Fibroblast of skin of left biceps (primary cell): ENCODE results near the gene NLN.
"Not testable (repeated sequence)": the region's sequence is repeated elsewhere in the genome, so short reads cannot be mapped to it uniquely, and the experiment has no call there.

Experiments
- DNase-seq, 2 experiments: peaks; one replicate each; pipeline ENCODE4 v3.0.0-alpha.2; 2013; ENCODE audit warnings: low read depth in 2 of 2

The NLN gene

GRCh38 chr5:65772963-65773362 is 51.0 kb downstream of the NLN start:
- DNase-seq: not testable (repeated sequence)

DNA sequence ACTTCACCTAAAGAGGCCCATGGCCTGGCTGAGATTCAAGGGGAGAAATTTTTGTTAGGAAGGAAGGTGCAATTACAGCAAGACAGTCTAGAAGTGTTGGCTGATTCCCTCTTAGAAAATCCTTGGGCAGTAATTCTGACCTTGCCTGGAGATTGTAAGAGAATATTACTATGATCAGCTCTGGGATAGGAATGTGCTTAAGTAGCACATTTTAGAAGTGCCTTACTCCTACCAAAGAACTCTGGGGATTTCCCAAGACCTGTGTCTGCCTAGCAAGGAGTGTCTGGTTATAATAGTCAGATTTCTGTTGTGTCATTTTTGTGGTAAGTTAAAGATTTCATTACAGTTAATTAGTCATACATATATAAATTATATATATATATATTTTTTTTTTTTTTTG is 52.3 kb downstream of the NLN start:
- DNase-seq: peak; percentile 75 to 77

DNA sequence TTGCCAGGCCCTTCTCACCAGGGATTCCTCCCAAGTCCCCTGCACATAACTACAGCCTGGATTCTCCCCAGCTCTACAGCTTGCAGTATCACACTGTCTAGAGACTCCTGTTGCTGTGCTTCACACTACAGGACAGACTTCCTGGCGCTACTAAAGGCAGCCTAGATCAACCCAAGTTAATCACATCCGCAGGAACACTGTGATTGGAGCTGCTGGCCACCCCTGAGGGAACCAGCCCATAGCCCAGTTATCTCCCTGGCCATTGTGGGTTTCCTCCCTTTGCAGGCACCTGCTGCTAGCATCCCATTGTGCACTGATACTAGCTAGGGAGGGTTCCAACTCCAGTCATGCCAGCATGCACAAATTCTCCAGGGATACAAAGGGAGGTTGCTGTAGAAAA is 53.5 kb downstream of the NLN start:
- DNase-seq: no peak

DNA sequence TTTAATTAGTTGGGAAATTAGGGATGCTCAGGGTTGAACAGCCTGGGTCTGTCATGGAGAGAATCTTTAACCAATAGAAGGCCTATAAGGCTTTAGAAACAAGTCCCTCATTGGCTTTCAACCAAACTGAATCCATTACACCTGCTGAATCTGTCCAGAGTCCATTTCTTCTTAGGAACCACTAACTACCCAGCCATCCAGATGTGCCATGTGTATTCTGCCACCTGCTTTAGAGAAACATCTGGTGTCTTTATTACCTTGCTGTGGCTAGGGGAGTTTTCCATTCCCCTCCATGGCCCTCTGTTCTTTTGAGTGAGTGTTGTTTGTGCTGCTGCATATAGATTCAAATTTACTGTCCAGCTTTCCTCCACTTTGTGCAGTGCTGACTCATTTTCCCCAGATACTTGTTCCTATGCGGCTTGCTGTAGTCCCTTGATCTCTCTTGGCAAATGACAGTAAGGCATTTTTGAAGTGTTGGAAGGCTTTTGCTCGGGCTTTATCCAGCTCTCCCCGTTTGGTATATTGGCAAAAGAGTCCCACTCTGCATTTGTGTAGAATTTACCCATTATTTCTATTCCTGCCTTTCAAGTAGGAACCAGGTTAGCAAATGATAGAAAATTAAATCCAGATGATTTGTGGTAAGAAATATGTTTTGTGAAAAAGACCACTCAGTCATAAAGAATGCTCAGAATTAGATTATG is 54.6 kb downstream of the NLN start:
- DNase-seq: peak; percentile 20 to 27

DNA sequence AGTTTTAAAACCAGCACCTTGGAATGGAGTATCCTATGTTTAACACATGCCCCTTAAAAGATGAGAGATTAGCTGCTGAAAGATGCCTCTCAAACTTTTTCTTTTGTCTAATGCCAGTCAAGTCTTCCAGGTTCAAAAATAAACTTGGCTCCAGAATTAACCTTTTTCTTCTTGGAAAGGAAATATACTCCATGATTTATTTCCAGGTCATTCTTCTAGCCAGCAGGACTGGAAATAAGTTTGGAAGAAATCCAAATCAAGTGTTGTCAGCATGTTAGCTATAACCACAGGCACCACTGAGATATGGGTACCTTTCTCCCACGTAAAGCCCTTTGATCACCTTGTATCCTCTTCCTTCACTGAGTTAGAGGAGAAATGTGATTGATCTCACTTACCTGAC is 56.1 kb downstream of the NLN start:
- no peak for DNase-seq

GRCh38 chr5:65779643-65780042 is 57.6 kb downstream of the NLN start:
- DNase-seq: no peak

GRCh38 chr5:65788296-65788695 is 66.3 kb downstream of the NLN start:
- DNase-seq: not testable (repeated sequence)

DNA sequence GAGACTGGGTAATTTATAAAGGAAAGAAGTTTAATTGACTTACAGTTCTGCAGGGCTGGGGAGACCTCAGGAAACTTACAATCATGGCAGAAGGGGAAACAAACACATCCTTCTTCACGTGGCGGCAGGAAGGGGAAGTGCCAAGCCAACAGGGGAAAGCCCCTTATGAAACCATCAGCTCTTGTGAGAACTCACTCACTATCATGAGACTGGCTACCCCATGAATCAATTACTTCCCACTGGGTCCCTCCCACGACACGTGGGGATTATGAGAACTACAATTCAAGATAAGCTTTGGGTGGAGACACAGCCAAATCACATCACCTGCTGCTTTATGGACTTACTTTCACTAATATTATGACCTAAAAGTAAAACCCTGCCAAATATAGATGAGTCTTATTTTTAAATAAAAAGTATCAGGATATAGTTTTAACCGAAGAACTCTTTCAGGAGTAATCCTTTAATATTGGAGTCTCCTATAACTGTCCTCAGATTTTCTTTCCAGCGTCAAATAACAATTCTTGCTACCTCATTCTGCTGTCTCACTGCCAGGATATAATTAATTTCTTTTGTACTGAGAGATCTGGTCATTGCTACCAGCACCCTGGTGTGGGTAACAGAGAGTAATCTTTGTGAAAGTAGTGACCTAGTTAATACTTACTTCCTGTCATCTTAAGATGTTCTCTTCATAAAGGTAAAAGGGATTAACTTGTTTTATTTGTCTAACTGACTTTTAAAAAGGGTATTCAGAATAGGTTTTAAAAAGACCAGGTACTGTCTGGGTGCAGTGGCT is 68.6 kb downstream of the NLN start:
- DNase-seq: no peak

GRCh38 chr5:65791712-65792673 is 70.0 kb downstream of the NLN start:
- no peak for DNase-seq

DNA sequence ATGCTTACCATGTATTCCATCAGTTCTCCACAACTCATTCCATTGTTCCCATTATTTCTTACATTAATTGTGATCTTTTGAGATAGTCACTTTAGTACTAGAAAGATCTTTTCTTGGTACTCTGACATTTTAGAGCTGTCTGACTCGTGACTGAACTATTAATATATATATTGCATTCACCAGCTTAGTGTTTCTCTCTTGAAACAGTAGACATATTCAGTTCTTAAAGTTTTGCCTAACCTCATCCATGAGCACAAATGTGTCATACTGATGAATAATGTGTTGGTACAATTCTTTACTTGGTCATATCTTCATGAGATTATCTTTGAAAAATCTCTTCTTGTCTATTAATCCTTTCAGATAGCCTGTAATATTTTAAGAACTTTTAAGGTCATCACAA is 74.3 kb downstream of the NLN start:
- peak in 1 of 2 experiments; percentile 16 for DNase-seq

DNA sequence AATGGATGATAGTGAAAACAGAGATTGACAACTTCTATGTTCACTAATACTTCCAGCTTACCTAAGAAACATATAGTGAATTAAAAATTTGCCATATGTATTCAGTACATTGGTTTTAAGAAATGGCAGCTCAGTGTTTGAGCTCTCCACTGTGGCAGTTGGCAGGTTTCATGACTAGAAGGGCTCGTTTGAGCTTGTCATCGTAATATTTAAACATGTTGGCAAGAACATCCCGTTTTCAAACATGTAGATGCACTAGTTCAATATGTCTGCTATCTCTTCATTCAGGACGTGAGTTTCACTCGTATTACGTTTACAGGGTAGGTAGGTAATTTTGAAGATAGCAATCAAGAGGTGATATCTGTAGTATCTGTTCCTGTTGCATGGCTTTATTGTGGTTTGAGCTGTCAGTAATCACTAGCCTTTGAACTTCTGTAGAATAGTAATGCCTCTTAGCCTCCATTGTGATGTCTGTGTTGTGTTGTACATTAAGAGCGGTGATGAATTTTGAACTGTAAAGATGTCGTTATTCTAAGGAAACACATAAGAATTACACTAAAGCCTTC is 74.8 kb downstream of the NLN start:
- DNase-seq: no peak

GRCh38 chr5:65797481-65797880 is 75.5 kb downstream of the NLN start:
- DNase-seq: no peak

DNA sequence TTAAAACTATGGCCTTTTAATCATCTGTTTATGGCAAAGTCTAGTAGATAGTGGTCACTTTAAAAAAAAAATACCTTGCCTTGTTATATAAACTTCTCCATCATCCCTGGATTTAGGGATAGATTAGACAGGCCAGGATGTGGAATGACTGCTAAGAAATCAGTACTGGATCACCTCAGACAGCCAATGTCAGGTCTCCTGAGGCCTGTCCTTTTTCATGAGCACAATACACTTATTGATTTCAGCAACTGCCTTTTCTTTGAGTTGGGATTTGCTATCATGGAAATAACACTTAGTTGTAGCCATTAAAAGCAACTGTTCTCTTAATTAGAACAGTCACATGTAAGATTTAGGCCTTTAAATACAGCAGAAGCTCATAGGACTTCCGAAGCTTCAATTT is 77.9 kb downstream of the NLN start:
- no peak for DNase-seq

- DNase-seq: no peak
Measured at GRCh38 chr5:65800775-65801174, 78.8 kb downstream of the NLN start.

GRCh38 chr5:65801352-65801783 is 79.4 kb downstream of the NLN start:
- peak; percentile 36 to 48 for DNase-seq

GRCh38 chr5:65802080-65802479 is 80.1 kb downstream of the NLN start:
- no peak for DNase-seq

- no peak for DNase-seq
Measured at GRCh38 chr5:65802820-65803219, 80.8 kb downstream of the NLN start.

DNA sequence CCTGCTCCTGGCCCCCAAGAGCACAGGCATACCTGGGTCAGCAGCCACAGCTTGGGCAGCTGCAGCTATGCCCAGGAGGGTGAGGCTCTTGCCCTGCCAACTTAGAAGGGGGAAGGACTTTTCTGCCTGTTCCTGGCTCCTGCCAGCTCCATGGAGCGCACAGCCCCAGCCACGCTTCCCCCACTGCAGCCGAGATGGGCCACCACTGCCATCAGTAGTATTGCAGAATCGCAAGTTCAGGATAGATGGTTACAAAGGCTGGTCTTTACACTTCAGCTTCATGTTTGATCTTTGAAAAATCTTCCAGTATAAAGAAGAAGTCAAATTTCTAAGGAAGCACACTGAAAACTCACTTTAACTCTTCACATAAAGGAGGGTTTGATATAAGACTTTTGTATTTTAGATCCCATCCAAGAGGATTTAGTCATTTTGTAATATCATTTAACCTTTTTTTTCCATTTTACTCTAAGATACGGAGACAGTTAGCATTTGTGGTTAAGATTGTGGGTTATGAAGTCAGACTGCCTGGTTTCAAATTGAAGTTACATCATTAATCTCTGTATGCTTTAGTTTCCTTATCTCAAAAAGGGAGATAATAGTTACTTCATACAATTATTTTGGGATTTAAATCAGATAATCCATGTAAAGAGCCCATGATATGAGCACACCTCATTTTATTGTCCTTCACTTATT is 81.8 kb downstream of the NLN start:
- no peak for DNase-seq

DNA sequence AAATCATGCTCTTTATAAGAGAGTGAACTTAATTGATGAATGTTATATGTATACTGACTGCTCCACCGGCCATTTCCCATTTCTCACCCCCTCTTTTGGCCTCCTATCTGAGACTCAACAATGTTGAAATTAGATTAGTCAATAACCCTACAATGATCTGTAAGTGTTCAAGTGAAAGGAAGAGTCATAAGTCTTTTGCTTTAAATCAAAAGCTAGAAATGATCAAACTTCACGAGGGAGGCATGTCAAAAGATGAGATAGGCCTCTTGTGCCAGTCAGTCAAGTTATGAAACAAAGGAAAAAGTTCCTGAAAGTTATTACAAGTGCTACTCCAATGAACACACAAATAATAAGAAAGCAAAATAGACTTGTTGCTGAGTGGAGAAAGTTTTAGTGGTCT is 83.1 kb downstream of the NLN start:
- no peak for DNase-seq

GRCh38 chr5:65807494-65807893 is 85.5 kb downstream of the NLN start:
- not testable (repeated sequence) for DNase-seq

GRCh38 chr5:65808251-65808741 is 86.3 kb downstream of the NLN start:
- DNase-seq: no peak
